ENCODE data around the gene LRRC42.

LRRC42 gene

GRCh38 chr1:53927376-53927881, 18.7 kb upstream of the LRRC42 start:
- no peaks in the 10 kb centered on the region for H3K4me1 ChIP-seq (ENCODE audit: low read depth, poor library complexity, severe bottlenecking)
- no peak overlapping the region for H3K4me3 ChIP-seq (IDR thresholded peaks at IDR 0.05; ENCODE audit: insufficient read depth, low read depth, low read length)
- H3K27me3 ChIP-seq (ENCODE audit: insufficient read depth, low read depth), result no peaks in the 10 kb centered on the region
- no peak overlapping the region for H3K27ac ChIP-seq
- TF ChIP-seq CTCF (conservative IDR thresholded peaks at IDR 0.05; ENCODE audit: low read depth, low read length), result no peak
- H3K36me3 ChIP-seq (ENCODE audit: insufficient read depth), result no peaks in the 10 kb centered on the region
- H2AFZ ChIP-seq (ENCODE audit: low read depth), result no peak overlapping the region
- H3K9ac ChIP-seq, result no peak overlapping the region
- no peaks in the 10 kb centered on the region for H3K79me2 ChIP-seq (ENCODE audit: insufficient read depth, low read depth)
- no peaks in the 10 kb centered on the region for H4K20me1 ChIP-seq (ENCODE audit: insufficient read depth)
- no peak overlapping the region for H3K4me2 ChIP-seq

DNA sequence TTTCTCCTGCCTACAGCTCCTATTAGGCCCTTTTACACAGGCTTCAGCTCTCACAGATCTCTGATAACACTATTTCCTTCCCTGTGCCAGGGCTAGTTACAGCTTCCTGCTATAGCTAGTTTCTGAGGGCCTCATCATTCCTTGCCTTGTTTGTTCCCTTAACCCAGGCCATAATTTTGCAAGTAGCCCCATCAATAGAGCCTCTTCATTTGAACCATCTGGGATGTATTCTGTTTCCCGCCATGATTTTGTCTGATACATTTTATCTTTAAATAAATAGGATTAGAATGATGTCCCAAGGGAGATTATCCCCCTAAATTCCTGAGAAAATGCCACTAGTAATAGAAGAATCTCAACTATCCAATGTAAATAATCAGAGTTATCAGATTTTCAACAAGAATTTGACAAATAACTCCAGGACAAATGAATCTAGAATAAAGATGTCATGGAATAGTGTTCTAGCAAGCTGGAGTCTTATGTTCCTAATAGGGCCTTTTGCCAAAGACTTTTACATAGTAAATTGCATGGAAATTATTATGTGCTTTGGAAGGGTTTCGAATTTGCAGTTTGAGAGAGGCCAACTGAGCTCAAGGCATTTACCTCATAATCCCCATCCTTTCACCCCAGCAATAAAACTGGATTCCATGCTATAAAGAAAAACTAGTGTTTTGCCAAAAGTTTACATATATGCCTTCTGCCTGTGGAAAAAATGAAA, 16.7 kb upstream of the LRRC42 start:
- no peaks in the 10 kb centered on the region for H3K4me1 ChIP-seq (ENCODE audit: low read depth, poor library complexity, severe bottlenecking)
- H3K4me2 ChIP-seq, result no peak overlapping the region
- H3K27ac ChIP-seq, result no peak overlapping the region
- no peak overlapping the region for H2AFZ ChIP-seq (ENCODE audit: low read depth)
- no peaks in the 10 kb centered on the region for H3K27me3 ChIP-seq (ENCODE audit: insufficient read depth, low read depth)
- H3K4me3 ChIP-seq (IDR thresholded peaks at IDR 0.05; ENCODE audit: insufficient read depth, low read depth, low read length), result no peak overlapping the region
- no peaks in the 10 kb centered on the region for H4K20me1 ChIP-seq (ENCODE audit: insufficient read depth)
- no peak for TF ChIP-seq CTCF (conservative IDR thresholded peaks at IDR 0.05; ENCODE audit: low read depth, low read length)
- H3K9ac ChIP-seq, result no peak overlapping the region
- H3K36me3 ChIP-seq (ENCODE audit: insufficient read depth), result no peaks in the 10 kb centered on the region
- no peaks in the 10 kb centered on the region for H3K79me2 ChIP-seq (ENCODE audit: insufficient read depth, low read depth)

DNA sequence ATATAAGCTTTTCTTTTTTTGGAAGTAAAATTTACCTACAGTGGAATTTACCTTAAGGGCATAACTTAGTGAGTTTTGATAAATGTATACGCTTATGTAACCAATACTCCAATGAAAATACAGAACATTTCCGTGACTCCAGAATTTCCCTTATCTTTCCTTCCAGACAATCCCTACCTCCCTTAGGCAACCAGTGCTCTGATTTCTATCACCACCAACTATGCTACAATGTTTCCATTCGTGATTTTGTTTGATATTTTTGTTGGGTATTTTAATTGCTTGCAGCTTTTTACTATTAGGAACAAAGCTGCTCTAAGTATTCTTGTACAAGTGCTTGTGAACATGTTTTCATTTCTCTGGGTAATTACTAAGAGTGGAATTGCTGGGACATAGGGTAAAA, 15.2 kb upstream of the LRRC42 start:
- no peaks in the 10 kb centered on the region for H3K36me3 ChIP-seq (ENCODE audit: insufficient read depth)
- TF ChIP-seq CTCF (conservative IDR thresholded peaks at IDR 0.05; ENCODE audit: low read depth, low read length), result no peak

DNA sequence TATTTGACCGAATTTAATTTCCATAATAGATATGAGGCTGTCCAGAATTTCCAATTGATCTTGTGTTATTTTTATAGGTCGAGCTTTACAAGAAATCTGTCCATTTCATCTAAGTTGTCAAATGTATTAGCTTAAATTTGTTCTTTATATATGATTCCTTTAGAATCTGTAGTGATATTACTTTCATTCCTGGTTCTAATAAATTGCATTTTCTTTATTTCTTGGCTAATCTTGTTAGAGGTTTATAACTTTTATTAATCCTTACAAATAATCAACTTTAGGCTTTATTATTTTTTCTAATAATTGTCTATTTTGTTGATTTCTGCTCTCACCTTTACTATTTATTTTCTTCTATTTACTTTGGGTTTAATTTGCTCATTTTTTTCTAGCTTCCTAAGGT, 14.6 kb upstream of the LRRC42 start:
- H3K79me2 ChIP-seq (ENCODE audit: insufficient read depth, low read depth), result no peaks in the 10 kb centered on the region
- no peak overlapping the region for H2AFZ ChIP-seq (ENCODE audit: low read depth)
- no peak overlapping the region for H3K4me3 ChIP-seq (IDR thresholded peaks at IDR 0.05; ENCODE audit: insufficient read depth, low read depth, low read length)
- no peaks in the 10 kb centered on the region for H3K27me3 ChIP-seq (ENCODE audit: insufficient read depth, low read depth)
- no peak for TF ChIP-seq CTCF (conservative IDR thresholded peaks at IDR 0.05; ENCODE audit: low read depth, low read length)
- H3K36me3 ChIP-seq (ENCODE audit: insufficient read depth), result no peaks in the 10 kb centered on the region
- no peak overlapping the region for H3K9ac ChIP-seq
- H4K20me1 ChIP-seq (ENCODE audit: insufficient read depth), result no peaks in the 10 kb centered on the region
- no peak overlapping the region for H3K4me2 ChIP-seq
- no peak overlapping the region for H3K27ac ChIP-seq
- no peaks in the 10 kb centered on the region for H3K4me1 ChIP-seq (ENCODE audit: low read depth, poor library complexity, severe bottlenecking)

More for the DNA sequence above, 15.2 kb upstream of the LRRC42 start:
- Histone ChIP-seq H3K9ac (no peak overlapping the region), H3K79me2 (ENCODE audit: insufficient read depth, low read depth) (no peaks in the 10 kb centered on the region), H3K4me1 (ENCODE audit: low read depth, poor library complexity, severe bottlenecking) (no peaks in the 10 kb centered on the region), H3K4me2 (no peak overlapping the region), H4K20me1 (ENCODE audit: insufficient read depth) (no peaks in the 10 kb centered on the region), H3K27ac (no peak overlapping the region), H3K4me3 (IDR thresholded peaks at IDR 0.05; ENCODE audit: insufficient read depth, low read depth, low read length) (no peak overlapping the region), H3K27me3 (ENCODE audit: insufficient read depth, low read depth) (no peaks in the 10 kb centered on the region), H2AFZ (ENCODE audit: low read depth) (no peak overlapping the region)
